Loucy (cell line): Measurements from ENCODE around the gene ST3GAL2.

Experiments used
- H2AFZ ChIP-seq: fragments of 200-600 bp; sonication (generic); 2 replicates; pipeline ENCODE4 v1.6.0; 2016; ENCODE audit warnings: antibody characterized with exemption, mild to moderate bottlenecking, low read length, moderate library complexity
- H3F3A ChIP-seq: fragments of 200-600 bp; 2 replicates; pipeline ENCODE4 v1.6.0; 2016; ENCODE audit warnings: antibody characterized with exemption, low read depth, mild to moderate bottlenecking
- H3K27me3 ChIP-seq: fragments of 200-600 bp; sonication (generic); 2 replicates; pipeline ENCODE4 v1.6.1; 2014; ENCODE audit warnings: low read length, mild to moderate bottlenecking; ENCODE audit not compliant: insufficient read depth, poor library complexity, severe bottlenecking
- H3K36me3 ChIP-seq: fragments of 200-600 bp; sonication (generic); 2 replicates; pipeline ENCODE4 v1.6.1; 2016; ENCODE audit warnings: low read length; ENCODE audit not compliant: insufficient read depth
- H3K4me1 ChIP-seq: fragments of 200-600 bp; sonication (generic); 2 replicates; pipeline ENCODE4 v1.5.1; 2014; ENCODE audit warnings: low read length, mild to moderate bottlenecking; ENCODE audit not compliant: insufficient read depth, poor library complexity, severe bottlenecking
- H3K4me2 ChIP-seq: fragments of 200-600 bp; sonication (generic); 2 replicates; pipeline ENCODE4 v1.6.0; 2014; ENCODE audit warnings: antibody characterized with exemption, low read length, low read depth, mild to moderate bottlenecking; ENCODE audit not compliant: poor library complexity, severe bottlenecking
- H3K4me3 ChIP-seq: fragments of 200-600 bp; sonication (generic); 2 replicates; pipeline ENCODE4 v1.5.1; 2014; ENCODE audit warnings: low read length, mild to moderate bottlenecking, mixed read lengths; ENCODE audit not compliant: poor library complexity, severe bottlenecking
- H3K79me2 ChIP-seq: fragments of 200-600 bp; sonication (generic); 2 replicates; pipeline ENCODE4 v1.6.1; 2014; ENCODE audit warnings: low read length; ENCODE audit not compliant: insufficient read depth
- H3K9ac ChIP-seq: fragments of 200-600 bp; sonication (generic); 2 replicates; pipeline ENCODE4 v1.6.0; 2014; ENCODE audit warnings: mild to moderate bottlenecking, low read depth, low read length, moderate library complexity; ENCODE audit not compliant: poor library complexity, severe bottlenecking
- H3K9me2 ChIP-seq: fragments of 200-600 bp; sonication (generic); replicated peaks from 2 replicates; pipeline ENCODE4 v1.6.1; 2016; ENCODE audit warnings: low read depth, low read length, mixed read lengths
- H3K9me3 ChIP-seq: fragments of 200-600 bp; sonication (generic); 2 replicates; pipeline ENCODE4 v1.6.1; 2014; ENCODE audit warnings: mild to moderate bottlenecking, antibody characterized with exemption, low read length, low read depth; ENCODE audit not compliant: insufficient read depth
- H4K20me1 ChIP-seq: fragments of 200-600 bp; sonication (generic); 2 replicates; pipeline ENCODE4 v1.6.0; 2014; ENCODE audit warnings: antibody characterized with exemption, low read length, mild to moderate bottlenecking; ENCODE audit not compliant: insufficient read depth, poor library complexity, severe bottlenecking
- EZH2phosphoT487 ChIP-seq: fragments of 200-600 bp; IDR thresholded peaks from 2 replicates; pipeline ENCODE4 v1.6.1; 2018; ENCODE audit warnings: antibody characterized with exemption, mild to moderate bottlenecking, moderate library complexity, borderline replicate concordance
- TF ChIP-seq, protein P1 (sequence below): fragments of 200-600 bp; sonication (generic); conservative IDR thresholded peaks from 2 replicates; pipeline ENCODE4 v1.5.1; 2014; ENCODE audit warnings: mild to moderate bottlenecking, antibody characterized with exemption, low read length

Gene ST3GAL2

DNA sequence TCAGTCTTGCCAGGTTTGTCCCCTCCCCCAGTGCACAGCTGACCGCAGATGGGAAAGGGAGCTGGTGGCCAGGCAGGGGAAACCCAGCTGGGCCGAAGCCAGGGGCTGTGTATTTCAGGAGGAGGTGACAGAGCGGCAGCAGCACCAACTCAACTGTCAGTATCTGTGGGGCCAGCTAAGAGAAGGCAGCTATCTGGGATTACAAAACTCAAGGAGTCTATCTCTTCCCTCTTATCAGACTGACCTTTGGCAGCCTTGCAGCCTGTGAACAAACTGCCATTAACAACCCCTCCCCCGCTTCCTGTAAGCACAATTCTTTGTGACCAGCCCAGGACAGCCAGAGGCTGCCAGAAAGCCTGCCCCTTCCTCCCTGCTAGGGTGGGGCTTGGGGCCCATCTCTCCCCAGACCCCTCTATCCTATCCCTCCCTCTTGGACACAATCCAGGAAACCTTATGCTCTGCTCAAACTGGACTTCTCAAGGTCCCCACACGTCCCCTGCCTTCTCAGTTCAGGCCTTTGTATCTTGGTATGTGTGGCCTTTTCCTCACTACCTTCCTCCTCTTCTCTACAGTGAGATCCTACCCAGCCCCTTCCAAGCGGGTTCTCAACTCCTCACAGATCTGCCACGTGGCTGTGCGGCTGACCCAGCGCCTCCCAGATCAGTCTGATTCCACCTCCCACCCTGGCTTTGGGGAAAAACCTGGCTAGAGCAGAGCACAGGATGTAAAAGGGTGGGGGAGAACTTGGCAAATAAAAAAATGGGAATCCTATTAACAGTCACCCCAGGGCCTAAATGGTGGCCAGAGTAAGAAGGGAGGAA, 10.5 kb downstream of the ST3GAL2 start:
- Histone ChIP-seq H4K20me1 (no peaks in the 10 kb centered on the region), H3K4me1 (peaks cover 54% of the 10 kb centered on the region), H3K4me2 (peak overlapping the region; percentile 93), H3K9me3 (no peaks in the 10 kb centered on the region), H3K27me3 (no peaks in the 10 kb centered on the region), H3K4me3 (peak overlapping the region; percentile 66), H3F3A (0 out of 2 replicates have a peak, but pooled peaks cover 3% of the 10 kb centered on the region), H2AFZ (no peak overlapping the region), H3K79me2 (peaks cover 64% of the 10 kb centered on the region), H3K36me3 (no peaks in the 10 kb centered on the region), H3K9me2 (no peaks in the 10 kb centered on the region), H3K9ac (peak overlapping the region; percentile 86)
- TF ChIP-seq, protein P1, sequence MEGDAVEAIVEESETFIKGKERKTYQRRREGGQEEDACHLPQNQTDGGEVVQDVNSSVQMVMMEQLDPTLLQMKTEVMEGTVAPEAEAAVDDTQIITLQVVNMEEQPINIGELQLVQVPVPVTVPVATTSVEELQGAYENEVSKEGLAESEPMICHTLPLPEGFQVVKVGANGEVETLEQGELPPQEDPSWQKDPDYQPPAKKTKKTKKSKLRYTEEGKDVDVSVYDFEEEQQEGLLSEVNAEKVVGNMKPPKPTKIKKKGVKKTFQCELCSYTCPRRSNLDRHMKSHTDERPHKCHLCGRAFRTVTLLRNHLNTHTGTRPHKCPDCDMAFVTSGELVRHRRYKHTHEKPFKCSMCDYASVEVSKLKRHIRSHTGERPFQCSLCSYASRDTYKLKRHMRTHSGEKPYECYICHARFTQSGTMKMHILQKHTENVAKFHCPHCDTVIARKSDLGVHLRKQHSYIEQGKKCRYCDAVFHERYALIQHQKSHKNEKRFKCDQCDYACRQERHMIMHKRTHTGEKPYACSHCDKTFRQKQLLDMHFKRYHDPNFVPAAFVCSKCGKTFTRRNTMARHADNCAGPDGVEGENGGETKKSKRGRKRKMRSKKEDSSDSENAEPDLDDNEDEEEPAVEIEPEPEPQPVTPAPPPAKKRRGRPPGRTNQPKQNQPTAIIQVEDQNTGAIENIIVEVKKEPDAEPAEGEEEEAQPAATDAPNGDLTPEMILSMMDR = no peak
- no peak for TF ChIP-seq EZH2phosphoT487

DNA sequence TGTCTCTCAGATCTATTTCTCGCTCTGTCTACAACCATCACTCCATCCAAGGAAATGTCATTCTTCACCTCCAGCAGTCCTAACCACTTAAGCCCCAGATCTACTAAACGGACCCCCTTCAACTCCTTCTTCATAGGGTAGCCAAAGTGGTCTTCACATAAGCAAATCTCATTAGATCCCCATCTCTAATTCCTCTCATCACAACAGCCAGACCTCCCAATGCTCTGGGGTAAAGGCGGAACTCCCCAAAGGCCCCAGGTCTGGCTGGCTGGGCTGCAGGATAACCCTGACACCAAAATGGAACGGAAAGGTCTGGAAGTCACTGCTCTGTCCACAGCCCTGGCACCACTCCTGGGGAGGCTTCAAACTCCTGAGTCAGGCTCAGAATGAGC, 11.1 kb downstream of the ST3GAL2 start:
- no peaks in the 10 kb centered on the region for H3K9me3 ChIP-seq
- no peaks in the 10 kb centered on the region for H3K9me2 ChIP-seq
- H3K4me1 ChIP-seq = peaks cover 48% of the 10 kb centered on the region
- H2AFZ ChIP-seq = no peak overlapping the region
- no peaks in the 10 kb centered on the region for H3K36me3 ChIP-seq
- no peak for TF ChIP-seq EZH2phosphoT487
- TF ChIP-seq, protein P1 = no peak
- no peaks in the 10 kb centered on the region for H3K27me3 ChIP-seq
- peaks cover 63% of the 10 kb centered on the region for H3K79me2 ChIP-seq
- peak overlapping the region; percentile 93 for H3K4me2 ChIP-seq
- H3K4me3 ChIP-seq = peak overlapping the region; percentile 66
- H3K9ac ChIP-seq = peak overlapping the region; percentile 86
- 0 out of 2 replicates have a peak, but pooled peaks cover 3% of the 10 kb centered on the region for H3F3A ChIP-seq
- no peaks in the 10 kb centered on the region for H4K20me1 ChIP-seq

DNA sequence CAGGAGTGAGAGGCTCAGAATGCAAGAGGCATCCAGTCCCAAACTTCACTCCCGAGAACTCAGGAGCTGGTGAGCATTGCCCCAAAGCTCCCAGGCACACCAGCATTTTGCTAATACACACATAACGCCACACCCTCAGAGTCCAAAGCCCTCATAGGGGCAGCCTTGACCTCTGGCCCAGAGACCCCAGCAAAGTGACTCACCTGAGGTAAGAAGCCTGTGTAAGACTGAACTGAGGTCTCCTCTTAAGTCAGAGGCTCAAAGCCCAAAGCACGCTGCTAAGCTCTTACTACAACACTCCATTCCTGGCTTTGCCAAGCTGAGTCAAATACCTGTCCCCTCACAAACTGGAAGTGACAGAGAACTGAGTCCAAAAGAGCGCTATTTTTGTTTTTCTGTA, 16.4 kb downstream of the ST3GAL2 start:
- Histone ChIP-seq H3K4me2 (no peak overlapping the region), H4K20me1 (peaks cover 18% of the 10 kb centered on the region), H3K9ac (no peak overlapping the region), H3F3A (no peaks in the 10 kb centered on the region), H3K27me3 (no peaks in the 10 kb centered on the region), H3K9me3 (no peaks in the 10 kb centered on the region), H2AFZ (no peak overlapping the region), H3K4me1 (peaks cover 21% of the 10 kb centered on the region), H3K79me2 (peaks cover 79% of the 10 kb centered on the region), H3K36me3 (no peaks in the 10 kb centered on the region; the same call in 1 of the 2 replicates), H3K9me2 (no peaks in the 10 kb centered on the region), H3K4me3 (no peak overlapping the region)
- TF ChIP-seq, protein P1 = no peak
- no peak for TF ChIP-seq EZH2phosphoT487
